KG1 (cell line): ENCODE data around the gene TMEM201.

Source experiments
- DNase-seq: peaks from one replicate; lab custom pipeline; 2025; lab: John Stamatoyannopoulos, UW

TMEM201 gene

GRCh38 chr1:9653491-9654050 lies 64.9 kb downstream of the TMEM201 start:
- no peak for DNase-seq

GRCh38 chr1:9654051-9654833 lies 65.5 kb downstream of the TMEM201 start:
- DNase-seq: no peak

DNA sequence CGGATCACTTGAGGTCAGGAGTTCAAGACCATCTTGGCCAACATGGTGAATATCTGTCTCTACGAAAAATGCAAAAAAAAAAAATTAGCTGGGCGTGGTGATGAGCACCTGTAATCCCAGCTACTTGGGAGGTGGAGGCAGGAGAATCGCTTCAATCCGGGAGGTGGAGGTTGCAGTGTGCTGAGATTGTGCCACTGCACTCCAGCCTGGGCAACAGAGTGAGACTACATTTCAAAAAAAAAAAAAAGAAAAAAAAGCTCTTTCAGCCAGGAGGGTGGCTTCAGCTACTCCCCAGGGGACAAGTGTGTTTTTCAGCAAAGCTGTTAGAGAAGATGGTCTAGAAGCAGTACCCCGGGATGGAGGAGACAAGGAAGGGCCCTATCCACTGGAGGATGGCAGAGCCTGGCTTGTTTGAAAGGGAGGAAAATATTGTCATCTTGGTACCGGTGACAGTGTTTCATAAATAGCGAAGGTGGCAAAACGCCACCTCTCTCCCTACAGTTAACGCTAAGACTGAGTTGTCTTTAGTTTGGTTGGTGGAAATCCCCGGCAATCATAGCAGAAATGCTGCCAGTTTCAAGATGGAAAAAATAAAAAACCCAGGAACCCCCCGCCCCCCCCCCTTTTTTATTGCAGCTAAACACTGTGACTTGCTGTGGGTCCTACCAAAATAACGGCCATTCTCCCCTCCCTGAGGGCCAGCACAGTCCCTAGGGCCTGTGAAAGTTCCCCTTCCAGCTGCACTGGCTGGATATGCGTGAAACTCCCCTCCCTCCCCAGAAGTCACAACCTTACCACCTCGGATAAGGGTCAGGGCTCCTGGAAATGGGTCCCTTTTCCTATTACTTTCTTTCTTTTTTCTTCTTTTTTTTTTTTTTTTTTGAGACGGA lies 66.4 kb downstream of the TMEM201 start:
- no peak for DNase-seq

DNA sequence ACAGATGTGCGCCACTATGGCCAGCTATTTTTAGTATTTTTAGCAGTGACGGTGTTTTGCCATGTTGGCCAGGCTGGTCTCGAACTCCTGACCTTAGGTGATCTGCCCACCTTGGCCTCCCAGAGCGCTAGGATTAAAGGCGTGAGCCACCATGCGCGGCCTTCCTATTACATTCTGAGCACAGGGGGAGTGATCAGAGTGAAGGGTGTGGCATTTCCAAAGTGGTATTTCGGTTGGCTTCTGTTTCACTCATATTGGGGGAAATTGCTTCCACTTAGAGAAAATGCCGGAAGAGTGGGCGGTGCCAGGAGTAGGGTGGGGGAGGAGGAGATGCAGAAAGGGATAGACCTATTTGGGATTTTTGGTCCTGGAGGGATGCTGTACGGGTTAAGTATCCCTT lies 67.1 kb downstream of the TMEM201 start:
- DNase-seq: no peak

DNA sequence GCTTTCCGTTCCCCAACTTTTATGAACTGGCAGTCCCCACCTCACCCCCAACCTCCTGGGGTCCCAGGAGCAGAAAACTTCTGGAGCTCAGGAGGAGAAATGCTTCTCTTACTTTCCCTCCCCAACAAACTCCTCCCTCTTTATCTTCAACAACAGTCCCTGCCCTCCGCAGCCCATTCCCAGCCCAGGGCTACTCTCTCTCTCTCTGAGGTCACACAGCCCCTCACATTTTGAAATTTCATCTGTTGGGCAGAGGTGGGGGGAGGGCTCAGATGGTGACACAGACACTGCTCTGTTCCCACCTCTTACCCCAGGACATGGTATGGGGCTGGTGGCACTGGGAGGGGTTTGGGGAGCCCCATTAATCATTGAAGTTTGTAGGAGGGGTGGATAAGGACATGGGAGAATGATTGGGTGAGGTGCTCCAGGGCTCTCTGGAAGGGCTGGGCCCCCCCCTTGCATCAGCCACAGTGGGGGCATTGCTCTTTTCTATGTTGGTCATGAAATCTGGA lies 68.9 kb downstream of the TMEM201 start:
- no peak for DNase-seq

- no peak for DNase-seq
These were observed 69.5 kb downstream of the TMEM201 start for GRCh38 chr1:9658199-9658598.

DNA sequence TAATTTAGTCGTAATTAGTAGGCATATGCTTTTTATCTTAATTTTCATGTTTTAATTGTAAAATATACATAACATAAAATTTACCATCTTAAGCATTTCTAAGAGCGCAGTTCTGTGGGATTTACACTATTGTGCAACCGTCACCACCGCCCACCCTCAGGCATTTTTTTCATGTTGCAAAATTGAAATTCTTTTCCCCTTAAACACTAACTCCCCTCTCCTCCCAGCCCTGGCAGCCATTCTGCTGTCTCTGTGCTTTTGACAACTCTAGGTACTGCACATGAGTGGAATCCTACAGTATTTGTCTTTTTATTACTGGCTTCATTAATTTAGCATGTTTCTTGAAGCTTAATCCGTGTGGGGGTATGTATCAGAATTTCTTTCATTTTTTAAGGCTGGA lies 70.6 kb downstream of the TMEM201 start:
- DNase-seq: no peak

GRCh38 chr1:9663257-9663656 lies 74.5 kb downstream of the TMEM201 start:
- no peak for DNase-seq
